Activated CD8-positive, alpha-beta memory T cell treated with anti-CD3 and anti-CD28 coated beads for 36 hours (primary cell): ENCODE data around the gene LRRK1. TPM values are rescaled to one million over a fixed set of nuclear protein-coding genes. Genes with fewer than 3 reads are reported as not detected.

Source experiments
- CTCF ChIA-PET: fragments of 350-600 bp; sonication (Branson Sonifier 250); formaldehyde crosslinking; loops from one replicate; lab custom pipeline; 2021; ENCODE audit warnings: antibody characterized with exemption; lab: Charles Lee
- POLR2A ChIA-PET: fragments of 350-600 bp; sonication (Branson Sonifier 250); formaldehyde crosslinking; loops from one replicate; lab custom pipeline; 2021; ENCODE audit warnings: antibody characterized with exemption; lab: Charles Lee
- total RNA-seq, 2 experiments: library from RNA; stranded (reverse); gene quantifications; one replicate each; pipeline ENCODE4 v1.2.3, GENCODE V29; 2021

The LRRK1 gene
- total RNA-seq, 2 experiments from 2014 or later = 0.44 to 0.57 TPM

DNA sequence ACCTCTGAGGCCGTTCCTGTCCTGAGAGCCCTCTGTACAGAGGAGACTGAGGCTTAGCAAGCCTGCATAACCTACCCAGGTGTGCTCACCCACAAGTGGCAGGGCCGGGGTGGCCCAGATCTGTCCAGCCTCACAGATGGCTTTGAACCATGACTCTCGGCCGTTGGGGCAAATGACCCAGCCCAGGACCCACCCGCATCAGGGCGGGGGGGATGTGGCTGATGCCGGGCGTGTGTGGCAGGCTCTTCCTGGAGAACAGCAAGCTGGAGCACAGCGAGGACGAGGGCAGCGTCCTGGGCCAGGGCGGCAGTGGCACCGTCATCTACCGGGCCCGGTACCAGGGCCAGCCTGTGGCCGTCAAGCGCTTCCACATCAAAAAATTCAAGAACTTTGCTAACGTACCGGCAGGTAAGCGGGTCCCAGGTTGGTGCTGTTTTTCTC is 133.5 kb downstream of the LRRK1 start:
- CTCF ChIA-PET = no interaction called here
- POLR2A ChIA-PET = no interaction called here

DNA sequence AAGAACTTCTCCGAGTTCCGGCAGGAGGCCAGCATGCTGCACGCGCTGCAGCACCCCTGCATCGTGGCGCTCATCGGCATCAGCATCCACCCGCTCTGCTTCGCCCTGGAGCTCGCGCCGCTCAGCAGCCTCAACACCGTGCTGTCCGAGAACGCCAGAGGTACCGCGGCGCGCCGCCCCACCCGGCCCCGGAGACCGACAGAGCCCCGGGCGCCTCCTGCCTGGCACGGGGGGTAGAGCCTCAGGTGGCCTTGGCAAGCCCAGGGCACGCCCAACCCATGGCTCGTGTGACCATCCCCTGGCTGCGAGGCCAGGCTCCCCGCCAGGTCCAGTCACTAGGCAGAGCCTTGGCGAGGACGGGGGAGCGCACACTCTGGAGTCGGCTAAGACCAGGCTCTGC is 134.1 kb downstream of the LRRK1 start:
- ChIA-PET POLR2A (no interaction called here), CTCF (interaction anchor here (2.3 kb wide), 1 partner anchor 45 kb away, joined by 7 read pairs; no protein-coding TSS in a partner anchor)

DNA sequence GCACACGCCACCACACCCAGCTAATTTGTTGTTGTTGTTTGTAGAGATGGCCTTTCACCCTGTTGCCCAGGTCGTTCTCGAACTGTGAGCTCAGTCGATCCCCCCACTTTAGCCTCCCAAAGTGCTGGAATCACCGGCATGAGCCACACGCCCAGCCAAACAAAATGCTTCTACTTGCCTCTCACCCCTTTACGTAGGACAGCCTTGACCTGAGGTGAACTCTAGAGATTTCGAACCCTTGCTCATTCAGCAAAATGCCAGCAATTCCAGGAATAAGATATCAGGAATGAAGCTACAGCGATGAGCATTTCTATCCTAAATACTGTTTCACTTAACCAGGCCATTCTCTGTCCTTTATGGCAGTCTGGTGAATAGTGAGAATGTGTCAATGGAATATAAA is 135.0 kb downstream of the LRRK1 start:
- CTCF ChIA-PET = interaction anchor here (1.1 to 2.3 kb wide), 2 partner anchors 46 to 51 kb away, joined by 3 to 7 read pairs; no protein-coding TSS in a partner anchor
- POLR2A ChIA-PET = no interaction called here

DNA sequence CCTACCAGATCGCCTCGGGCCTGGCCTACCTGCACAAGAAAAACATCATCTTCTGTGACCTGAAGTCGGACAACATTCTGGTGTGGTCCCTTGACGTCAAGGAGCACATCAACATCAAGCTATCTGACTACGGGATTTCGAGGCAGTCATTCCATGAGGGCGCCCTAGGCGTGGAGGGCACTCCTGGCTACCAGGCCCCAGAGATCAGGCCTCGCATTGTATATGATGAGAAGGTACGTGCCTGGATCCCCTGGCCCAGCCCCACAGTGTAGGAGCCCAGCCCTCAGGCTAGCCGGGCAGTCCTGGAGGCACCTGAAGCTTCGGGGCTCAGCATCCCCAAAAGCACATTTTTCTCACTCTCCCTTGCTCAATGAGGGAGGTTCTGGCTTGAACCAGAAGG is 135.8 kb downstream of the LRRK1 start:
- CTCF ChIA-PET = interaction anchor here (1.1 to 2.3 kb wide), 2 partner anchors 47 to 50 kb away, joined by 3 to 7 read pairs; no protein-coding TSS in a partner anchor
- POLR2A ChIA-PET = no interaction called here

DNA sequence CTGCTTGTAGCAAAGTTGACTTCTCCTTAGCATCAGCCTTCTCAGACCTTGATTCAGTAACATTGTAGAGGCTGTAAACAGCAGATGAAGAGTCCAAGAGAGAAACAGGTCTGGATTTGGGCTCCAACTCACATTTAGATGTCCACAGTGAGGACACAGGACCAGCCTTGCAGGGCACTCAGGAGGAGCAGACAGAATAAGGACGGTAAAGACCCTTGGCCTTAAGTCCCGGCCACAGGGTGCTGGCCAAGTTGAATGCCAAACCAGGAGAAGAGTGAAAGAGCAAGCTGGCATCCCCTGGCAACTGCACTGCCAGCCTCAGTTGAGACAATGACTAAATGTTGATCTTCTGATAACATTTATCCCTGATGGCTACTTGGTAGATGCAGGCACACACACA is 136.3 kb downstream of the LRRK1 start:
- CTCF ChIA-PET = interaction anchor here (1.1 to 2.3 kb wide), 2 partner anchors 47 to 50 kb away, joined by 3 to 7 read pairs; no protein-coding TSS in a partner anchor
- POLR2A ChIA-PET = no interaction called here

DNA sequence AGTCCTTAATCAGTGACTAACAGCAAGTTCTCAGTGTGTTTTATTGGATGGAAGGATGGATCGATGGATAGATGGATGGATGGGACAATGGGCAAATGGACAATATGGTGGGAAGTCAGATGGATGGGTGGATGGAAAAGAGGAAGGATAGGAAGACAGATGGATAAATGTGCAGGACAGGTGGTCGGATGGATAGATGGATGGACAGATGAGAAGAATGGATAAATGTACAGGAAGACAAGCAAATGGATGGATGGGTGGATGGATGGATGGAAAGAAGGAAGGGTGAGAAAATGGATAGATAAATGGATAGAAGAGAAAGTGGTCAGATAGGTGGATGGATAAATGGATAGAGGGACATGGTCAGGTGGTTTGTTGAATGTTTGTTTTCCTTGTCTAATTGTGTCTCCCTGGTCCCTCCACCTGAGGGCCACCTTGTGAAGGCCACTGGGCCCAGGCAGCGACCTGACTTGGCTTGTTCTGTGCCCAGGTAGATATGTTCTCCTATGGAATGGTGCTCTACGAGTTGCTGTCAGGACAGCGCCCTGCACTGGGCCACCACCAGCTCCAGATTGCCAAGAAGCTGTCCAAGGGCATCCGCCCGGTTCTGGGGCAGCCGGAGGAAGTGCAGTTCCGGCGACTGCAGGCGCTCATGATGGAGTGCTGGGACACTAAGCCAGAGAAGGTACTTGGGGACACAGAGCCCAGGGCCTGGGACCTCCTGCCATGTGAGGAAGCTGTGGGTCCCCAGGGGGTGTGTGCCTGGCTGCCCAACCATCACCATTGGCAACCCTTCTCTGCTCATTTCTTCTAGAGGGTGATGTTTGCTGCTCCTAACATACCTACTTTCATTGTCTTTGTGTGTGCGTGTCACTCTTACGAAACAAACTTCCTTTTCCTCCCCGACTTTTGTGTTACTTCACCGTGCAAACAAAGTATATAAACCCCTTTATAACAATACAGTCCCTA is 137.5 kb downstream of the LRRK1 start:
- CTCF ChIA-PET = no interaction called here
- POLR2A ChIA-PET = no interaction called here

DNA sequence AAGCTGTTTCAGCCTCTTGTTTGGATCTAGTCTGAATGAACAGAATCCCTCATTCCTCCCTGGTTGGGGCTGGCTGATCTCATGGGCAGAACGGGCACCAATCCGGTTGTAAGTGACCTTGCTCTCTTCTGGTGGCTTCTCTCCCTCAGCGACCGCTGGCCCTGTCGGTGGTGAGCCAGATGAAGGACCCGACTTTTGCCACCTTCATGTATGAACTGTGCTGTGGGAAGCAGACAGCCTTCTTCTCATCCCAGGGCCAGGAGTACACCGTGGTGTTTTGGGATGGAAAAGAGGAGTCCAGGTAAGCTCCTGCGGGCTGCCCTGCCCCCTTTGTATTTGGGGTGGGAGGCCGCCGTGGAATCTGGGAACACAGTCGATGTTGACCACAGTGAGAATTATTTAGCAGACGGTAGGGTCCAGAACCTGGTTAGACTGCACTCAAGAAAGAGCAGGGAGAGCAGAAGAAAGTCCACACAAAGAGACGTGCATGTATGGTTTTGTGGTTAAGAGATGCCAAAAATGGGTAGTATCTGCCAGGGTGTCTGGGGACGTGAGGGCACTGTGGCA is 138.8 kb downstream of the LRRK1 start:
- CTCF ChIA-PET = no interaction called here

DNA sequence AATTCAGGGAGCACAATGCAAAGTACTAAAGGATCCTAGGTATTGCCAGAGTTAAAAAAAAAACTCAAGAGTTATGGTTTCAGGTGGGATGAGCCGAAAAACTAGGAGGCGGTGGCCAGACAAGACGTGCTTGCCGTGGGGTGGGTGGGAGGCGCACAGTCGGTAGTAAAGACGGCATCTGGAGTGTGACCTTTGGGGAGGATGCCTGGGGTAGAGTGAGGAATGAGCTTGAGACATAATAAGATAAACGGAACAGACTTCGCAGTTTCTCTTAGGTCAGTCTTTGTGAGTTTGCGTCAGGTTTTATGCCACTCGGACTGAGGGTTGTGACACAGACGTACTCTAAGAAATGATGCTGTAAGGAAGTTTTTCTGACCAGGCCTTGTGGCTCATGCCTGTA is 139.6 kb downstream of the LRRK1 start:
- ChIA-PET CTCF (no interaction called here), POLR2A (no interaction called here)

More for the DNA sequence above, 138.8 kb downstream of the LRRK1 start:
- POLR2A ChIA-PET = no interaction called here

DNA sequence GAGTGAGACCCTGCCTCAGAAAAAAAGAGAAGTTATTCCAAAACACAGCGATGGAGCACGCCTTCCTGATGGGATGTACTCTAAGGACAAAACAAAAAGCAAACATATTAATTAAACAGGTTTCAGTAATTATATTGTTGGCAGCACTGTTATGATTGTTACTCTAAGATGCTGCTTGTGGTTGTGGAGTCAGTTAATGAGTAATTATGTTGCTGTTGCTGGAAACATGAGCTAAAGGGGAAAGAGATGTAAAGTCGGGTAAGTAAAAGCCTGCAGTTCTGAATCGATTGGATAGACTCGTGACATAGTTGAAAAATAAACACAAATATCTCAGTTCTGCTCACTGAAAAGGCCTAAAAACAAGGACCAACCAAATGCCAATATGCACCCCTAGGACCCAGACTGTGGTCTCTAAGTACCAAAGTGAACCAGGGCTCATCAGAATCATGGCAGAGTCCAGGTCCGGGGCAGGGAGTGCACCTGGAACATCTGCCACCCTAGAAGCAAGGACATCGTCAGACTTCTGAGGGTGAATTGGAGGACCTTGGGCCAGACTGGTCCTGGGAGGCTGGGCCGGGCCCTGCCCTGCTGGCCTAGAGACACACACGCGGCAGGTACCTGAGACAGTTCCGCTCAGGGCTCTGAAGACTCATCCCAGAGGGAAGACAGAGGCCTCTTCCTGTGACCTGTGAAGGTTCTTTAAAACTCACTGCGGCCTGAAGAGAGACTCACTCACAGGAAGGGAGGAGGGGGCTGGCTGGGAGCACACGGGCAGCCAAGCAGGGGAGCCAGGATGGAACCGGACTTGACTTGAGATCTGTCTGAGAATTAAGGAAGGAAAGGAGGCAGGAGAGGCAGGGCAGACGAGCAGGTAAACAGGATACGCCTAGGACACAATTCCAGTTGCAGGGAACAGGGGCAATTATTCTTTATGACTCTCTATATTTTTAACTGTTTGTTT is 140.5 kb downstream of the LRRK1 start:
- CTCF ChIA-PET = interaction anchor here (0.9 kb wide), 1 partner anchor 10 kb away, joined by 3 read pairs; no protein-coding TSS in a partner anchor

DNA sequence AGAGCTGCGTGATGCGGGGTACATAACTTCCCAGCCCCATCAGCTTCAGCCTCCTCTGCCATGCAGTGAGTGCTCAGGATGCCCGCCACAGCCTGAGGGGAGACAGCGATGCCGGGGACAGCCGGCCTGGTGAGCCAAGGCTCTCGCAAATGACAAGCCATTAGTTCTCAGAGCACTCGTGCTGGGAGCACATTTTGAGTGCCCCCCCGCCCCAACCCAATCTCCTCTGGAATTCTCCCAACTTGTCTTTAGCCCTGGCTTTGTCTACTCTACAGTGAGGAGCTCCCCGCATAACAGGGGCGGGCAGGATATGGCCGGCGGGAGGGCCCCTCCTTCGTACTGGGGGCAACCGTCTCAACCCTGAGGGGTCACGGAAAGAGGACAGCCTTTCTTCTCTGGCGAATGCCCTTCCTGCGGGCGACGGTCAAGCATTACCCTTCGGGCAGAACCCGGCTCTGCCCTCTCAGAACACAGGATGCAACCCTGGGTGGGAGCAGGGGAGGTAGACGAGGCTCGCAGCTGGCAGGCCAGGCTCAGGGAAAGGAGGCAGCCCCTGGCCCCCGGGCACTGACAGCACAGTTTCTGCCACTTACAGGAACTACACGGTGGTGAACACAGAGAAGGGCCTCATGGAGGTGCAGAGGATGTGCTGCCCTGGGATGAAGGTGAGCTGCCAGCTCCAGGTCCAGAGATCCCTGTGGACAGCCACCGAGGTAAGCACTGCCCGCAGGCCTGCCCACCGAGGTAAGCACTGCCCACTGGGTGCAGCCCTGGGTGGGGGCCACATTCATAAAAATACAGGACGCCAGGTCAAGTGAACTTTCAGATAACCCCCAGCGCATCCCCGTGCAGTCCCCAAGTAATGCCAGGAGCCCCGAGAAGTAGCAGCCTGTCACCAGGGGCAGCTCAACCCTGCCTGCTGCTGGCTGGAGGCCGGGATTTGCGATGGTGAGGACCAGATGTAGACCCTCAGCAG is 141.7 kb downstream of the LRRK1 start:
- ChIA-PET POLR2A (interaction anchor here (0.7 kb wide), 1 partner anchor 94 kb away, joined by 7 read pairs; no protein-coding TSS in a partner anchor), CTCF (interaction anchor here (0.9 kb wide), 1 partner anchor 8 kb away, joined by 3 read pairs; no protein-coding TSS in a partner anchor)

More for the DNA sequence above, 140.5 kb downstream of the LRRK1 start:
- POLR2A ChIA-PET = no interaction called here

DNA sequence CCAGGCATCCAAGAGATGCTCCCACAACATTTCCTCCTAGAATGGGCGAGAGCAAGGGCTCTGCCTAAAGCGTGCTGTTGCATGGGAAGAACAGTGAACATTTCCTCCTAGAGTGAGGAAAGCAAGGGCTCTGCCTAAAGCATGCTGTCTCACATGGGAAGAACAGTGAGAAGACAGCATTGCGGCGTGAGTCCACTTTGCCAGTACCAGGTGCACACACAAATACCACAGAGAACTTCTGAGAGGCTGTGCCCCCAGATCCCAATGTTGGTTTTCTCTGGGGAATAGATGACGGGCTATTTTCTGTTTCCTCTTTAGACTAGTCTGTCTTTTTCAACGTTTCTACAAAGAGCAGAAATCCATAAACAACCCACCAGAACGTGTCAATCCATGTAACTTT is 142.9 kb downstream of the LRRK1 start:
- CTCF ChIA-PET = no interaction called here
- POLR2A ChIA-PET = no interaction called here

DNA sequence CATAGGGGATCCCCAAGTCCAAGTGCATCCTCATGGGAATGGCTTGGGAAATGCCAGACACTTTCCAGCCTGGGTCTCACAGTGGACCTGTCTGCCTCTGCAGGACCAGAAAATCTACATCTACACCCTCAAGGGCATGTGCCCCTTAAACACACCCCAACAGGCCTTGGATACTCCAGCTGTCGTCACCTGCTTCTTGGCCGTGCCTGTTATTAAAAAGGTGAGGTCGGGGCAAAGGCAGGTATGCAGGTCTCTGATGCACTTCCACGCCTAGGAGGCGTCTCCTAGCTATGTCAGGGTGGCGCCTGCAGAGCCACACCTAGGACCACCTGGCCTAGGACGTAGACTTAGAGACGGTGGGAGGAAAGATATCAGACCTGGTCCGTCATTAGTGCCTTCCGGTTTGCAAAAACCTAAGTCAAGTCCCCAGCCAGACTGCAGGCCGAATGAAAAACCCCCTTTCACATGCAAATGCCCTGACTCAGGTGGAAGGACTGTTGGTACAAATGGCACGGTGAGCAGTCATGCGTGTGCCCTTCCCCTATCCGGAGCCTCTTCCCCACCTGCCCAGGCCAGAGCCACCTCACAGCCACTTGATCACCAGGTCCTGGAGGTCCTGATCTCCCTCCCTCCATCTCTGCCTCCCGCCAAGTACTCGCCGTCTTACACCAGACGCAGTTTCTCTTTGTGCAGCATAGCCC is 143.5 kb downstream of the LRRK1 start:
- ChIA-PET CTCF (no interaction called here), POLR2A (no interaction called here)

DNA sequence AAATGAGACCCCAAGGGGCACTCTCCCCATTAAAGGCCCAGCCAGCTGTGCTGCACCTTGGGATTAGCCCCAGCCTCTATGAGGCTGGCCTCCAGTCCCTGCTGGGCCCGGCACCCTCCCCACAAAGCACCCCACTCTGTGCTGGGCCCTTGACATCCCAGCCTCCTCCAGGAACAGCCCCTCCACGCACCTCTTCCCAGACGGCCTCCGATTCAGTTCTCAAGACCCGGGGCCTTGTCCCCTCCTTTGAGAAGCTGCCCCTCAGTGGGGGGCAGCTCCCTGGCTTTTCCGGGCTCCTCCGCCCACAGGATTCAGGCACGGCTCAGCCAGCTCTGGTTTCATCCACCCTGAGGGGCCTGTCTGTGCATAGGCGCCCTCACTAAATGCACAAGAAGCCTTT is 144.1 kb downstream of the LRRK1 start:
- ChIA-PET POLR2A (no interaction called here), CTCF (no interaction called here)

DNA sequence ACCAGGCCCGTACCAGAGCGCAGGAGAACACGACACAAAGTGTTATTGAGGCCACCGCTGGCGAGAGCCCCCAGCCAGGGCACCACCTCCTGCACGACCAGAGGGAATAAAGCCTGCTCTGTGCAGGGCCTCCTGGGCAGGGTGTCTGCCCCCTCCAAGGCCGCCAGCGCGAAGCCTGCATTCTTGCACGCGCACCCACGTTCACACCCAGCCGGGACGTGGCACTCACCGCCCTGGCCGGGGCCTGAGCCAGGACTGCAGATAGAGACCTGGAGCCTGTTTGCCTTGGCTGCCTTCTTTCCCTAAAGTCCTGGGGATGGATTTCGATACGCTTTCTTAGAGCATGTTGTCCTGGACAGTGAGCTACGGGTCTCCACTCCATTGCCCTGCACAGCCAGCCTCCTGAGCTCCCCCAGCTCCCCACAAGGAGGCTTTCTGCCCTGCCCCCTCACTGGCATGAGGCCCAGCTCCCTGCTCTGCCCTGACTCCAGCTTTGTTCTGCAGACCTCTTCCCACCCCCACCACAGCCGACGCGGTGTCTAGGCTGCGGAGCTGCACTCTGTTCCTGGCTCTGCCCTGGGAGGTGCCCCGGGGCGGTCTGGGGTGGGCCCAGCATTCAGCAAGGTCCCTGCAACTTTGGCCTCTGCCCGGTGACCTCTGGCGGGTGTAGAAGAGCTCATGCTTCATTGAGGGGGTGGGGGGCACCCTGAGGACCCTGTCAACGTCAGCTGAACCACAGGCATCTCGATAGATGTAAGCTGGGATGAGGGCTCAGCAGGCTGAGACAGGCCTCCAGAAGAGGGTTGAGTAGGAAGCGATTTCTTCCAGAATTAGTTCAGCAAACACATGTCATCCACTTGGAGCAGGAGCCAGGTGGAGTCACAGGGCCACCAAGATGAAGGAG is 145.0 kb downstream of the LRRK1 start:
- ChIA-PET POLR2A (no interaction called here), CTCF (no interaction called here)

DNA sequence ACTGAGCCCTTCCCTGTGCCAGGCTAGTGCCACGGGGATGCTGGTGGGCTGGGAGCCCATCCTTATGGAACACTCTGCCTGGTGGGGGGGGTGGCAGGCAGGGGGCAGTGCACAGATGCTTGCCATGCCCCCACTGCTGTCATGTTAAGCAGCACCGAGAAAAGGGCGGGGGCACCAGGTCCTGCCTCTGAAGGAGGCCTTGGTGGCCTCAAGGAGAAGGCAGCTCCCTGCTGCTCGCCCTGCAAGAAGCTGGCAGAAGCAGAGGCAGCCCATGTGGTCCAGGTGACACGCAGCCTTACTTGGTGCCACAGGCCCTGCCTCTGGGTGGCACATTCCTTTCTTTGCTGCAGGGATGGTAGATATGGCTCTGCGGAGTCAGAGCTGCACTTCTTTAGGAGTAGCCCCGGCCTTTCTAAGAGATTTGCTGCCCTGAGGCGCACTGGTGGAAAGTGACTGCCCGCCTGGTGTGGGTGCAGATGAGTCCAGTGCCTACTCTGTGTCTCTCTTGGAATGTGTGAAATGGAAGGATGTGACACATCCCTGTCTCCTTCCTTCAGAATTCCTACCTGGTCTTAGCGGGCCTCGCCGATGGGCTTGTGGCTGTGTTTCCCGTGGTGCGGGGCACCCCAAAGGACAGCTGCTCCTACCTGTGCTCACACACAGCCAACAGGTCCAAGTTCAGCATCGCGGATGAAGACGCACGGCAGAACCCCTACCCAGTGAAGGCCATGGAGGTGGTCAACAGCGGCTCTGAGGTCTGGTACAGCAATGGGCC is 145.8 kb downstream of the LRRK1 start:
- CTCF ChIA-PET = no interaction called here
- POLR2A ChIA-PET = no interaction called here
